Measurements from ENCODE around the gene TAPT1. TPM values are rescaled to one million over a fixed set of nuclear protein-coding genes. Genes with fewer than 3 reads are reported as not detected.
A peak's percentile ranks its signal among the peaks of the same experiment; 100 is the strongest.

TAPT1 gene
- total and polyA plus RNA-seq, 4 donors, result 47.6 to 64.9 (median 48.1) TPM

DNA sequence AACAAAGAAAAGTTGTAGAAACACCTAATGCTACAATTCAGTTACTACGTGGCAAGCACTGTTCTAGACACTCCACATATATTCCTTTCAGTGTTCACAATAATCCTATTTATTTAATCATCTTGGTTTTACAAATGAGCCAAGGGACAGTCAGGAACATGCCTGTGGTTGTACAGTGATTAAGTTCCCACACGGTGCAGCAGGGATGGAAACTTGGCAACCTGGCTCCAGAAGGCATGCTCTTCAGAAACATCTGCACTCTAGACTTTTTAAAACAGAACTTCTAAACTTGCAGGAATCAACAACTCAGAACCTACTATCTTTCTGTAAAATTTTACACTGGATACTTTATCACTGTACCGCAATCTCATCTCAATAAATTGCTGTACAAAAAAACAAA is 32.1 kb downstream of the TAPT1 start:
- H3K27ac ChIP-seq (ENCODE audit: low read depth, low read length), result no peak overlapping the region
- H3K9me3 ChIP-seq (ENCODE audit: control insufficient read depth, insufficient read depth, low read length), result no peaks in the 10 kb centered on the region
- no peak overlapping the region for H3K4me3 ChIP-seq (ENCODE audit: low read depth, low read length)
- H3K36me3 ChIP-seq (ENCODE audit: control insufficient read depth, insufficient read depth, low read length), result peaks cover 13% of the 10 kb centered on the region
- WGBS (ENCODE audit: insufficient coverage), result 47% methylated on average over 2 of the region's 3 CpGs
- no peaks in the 10 kb centered on the region for H3K27me3 ChIP-seq (ENCODE audit: control insufficient read depth, insufficient read depth, low read length)
- DNase-seq (ENCODE audit: low read depth in 4 of 6, low spot score in 6 of 6), result no peak
- peaks cover 3% of the 10 kb centered on the region for H3K4me1 ChIP-seq (ENCODE audit: control insufficient read depth, insufficient read depth, low read length)

DNA sequence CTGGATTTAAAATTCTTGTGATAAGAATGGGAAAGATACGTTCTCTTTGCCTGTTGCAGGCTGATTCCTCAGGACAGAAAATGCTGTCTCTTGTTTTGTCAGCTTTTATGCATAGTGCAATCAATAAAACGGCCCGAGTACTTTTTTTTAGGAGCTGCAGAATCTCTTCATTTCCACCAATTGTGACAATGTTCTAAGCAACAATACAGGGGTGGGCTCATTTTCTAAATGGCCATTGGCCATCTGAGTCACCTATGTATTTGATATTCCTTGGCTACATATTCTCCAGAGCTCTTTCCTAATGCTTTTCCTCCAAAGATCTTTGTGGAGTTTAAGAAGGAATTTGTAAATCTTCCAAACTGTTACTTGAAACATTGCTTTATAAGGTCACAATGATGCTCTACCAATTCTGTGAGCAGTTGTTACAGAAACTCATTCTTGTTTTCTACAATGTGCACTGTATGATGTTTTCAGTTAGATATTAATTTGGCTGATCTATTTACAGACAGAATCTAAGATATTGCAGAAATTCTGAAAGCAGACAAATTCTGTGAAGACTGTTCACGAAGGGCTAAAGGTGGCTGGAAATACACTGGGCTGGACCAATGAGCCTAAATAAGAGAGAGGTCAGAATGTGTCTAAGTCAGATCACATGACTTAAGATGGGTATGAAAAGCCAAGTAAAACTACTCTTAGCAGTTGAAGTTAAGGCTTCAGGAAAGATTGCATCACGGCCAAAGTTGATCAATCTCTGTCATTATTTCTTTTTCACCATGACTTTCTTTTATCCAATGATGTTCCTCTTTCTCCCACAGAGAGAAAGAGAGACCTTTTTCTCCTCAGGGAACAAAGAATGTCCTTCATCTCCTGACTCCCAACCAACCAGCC is 33.4 kb downstream of the TAPT1 start:
- Histone ChIP-seq H3K4me1 (ENCODE audit: control insufficient read depth, insufficient read depth, low read length) (peaks cover 3% of the 10 kb centered on the region), H3K4me3 (ENCODE audit: low read depth, low read length) (no peak overlapping the region), H3K9me3 (ENCODE audit: control insufficient read depth, insufficient read depth, low read length) (no peaks in the 10 kb centered on the region), H3K36me3 (ENCODE audit: control insufficient read depth, insufficient read depth, low read length) (peaks cover 13% of the 10 kb centered on the region), H3K27me3 (ENCODE audit: control insufficient read depth, insufficient read depth, low read length) (no peaks in the 10 kb centered on the region), H3K27ac (ENCODE audit: low read depth, low read length) (no peak overlapping the region)
- WGBS (ENCODE audit: insufficient coverage), result 67% methylated on average over 2 of the region's 5 CpGs
- DNase-seq (ENCODE audit: low read depth in 4 of 6, low spot score in 6 of 6), result no peak

DNA sequence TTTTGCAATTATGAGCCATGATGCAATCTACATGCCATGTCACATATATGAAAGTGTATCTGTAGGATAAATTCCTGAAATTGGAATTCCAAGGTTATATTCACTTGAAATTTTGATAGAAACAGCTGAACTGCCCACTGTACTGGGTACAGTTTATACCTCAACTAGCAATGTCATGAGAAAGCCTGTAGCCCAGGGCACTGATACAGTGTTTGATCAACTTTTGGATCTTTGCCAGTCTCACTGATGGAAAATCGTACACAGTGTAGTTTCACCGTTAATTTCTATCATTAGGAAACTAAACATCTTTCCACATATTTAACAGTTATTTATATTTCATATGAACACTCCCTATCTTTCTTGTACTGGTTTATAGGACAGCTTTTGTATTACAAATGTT is 34.2 kb downstream of the TAPT1 start:
- Histone ChIP-seq H3K9me3 (ENCODE audit: control insufficient read depth, insufficient read depth, low read length) (no peaks in the 10 kb centered on the region), H3K4me1 (ENCODE audit: control insufficient read depth, insufficient read depth, low read length) (peaks cover 3% of the 10 kb centered on the region), H3K36me3 (ENCODE audit: control insufficient read depth, insufficient read depth, low read length) (peaks cover 13% of the 10 kb centered on the region), H3K4me3 (ENCODE audit: low read depth, low read length) (no peak overlapping the region), H3K27ac (ENCODE audit: low read depth, low read length) (no peak overlapping the region), H3K27me3 (ENCODE audit: control insufficient read depth, insufficient read depth, low read length) (no peaks in the 10 kb centered on the region)
- WGBS (ENCODE audit: insufficient coverage), result 55% methylated on average over 2 of the region's 2 CpGs
- no peak for DNase-seq (ENCODE audit: low read depth in 4 of 6, low spot score in 6 of 6)

DNA sequence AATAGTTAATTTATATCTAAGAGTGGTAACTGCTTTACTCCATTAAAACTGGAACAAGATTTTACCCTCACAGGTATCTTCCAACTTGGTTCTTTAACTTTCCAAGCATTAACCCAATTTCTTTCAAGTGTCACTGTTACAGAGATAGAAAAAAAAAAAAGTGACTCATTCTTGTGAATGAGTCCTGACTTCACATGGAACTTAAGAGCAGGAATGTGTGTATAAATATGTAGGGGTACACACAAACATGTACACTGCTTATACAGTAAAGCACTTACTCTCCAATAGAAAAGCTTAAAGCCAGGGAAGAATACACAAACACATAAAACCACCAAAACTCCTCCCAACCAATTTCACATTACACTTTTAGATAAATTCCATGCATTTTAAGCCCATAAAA is 38.8 kb downstream of the TAPT1 start:
- Histone ChIP-seq H3K27me3 (ENCODE audit: control insufficient read depth, insufficient read depth, low read length) (no peaks in the 10 kb centered on the region), H3K9me3 (ENCODE audit: control insufficient read depth, insufficient read depth, low read length) (no peaks in the 10 kb centered on the region), H3K4me1 (ENCODE audit: control insufficient read depth, insufficient read depth, low read length) (no peaks in the 10 kb centered on the region), H3K27ac (ENCODE audit: low read depth, low read length) (no peak overlapping the region), H3K36me3 (ENCODE audit: control insufficient read depth, insufficient read depth, low read length) (peaks cover 18% of the 10 kb centered on the region), H3K4me3 (ENCODE audit: low read depth, low read length) (no peak overlapping the region)
- no peak for DNase-seq (ENCODE audit: low read depth in 4 of 6, low spot score in 6 of 6)

DNA sequence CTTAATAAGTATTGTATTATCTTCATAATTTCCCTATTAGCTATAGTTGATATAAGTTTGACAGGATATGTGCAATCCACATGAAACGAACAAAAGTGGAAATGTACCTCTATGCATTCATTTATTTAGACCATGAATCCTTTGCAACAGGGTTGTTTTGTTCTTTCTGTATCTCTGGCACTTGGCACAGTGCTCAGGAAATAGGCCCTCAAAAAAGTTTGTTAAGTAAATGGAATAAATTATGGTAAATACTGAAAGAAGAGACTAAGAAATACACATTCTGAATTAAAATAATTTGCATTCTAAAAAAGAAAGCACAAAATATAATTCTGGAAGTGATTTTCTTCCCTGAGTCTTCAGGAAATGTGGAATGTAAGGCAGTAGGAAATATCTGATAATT is 39.3 kb downstream of the TAPT1 start:
- no peaks in the 10 kb centered on the region for H3K4me1 ChIP-seq (ENCODE audit: control insufficient read depth, insufficient read depth, low read length)
- WGBS (ENCODE audit: insufficient coverage), result no CpG with 5 or more reads among the region's 1 CpG
- no peaks in the 10 kb centered on the region for H3K27me3 ChIP-seq (ENCODE audit: control insufficient read depth, insufficient read depth, low read length)
- no peaks in the 10 kb centered on the region for H3K9me3 ChIP-seq (ENCODE audit: control insufficient read depth, insufficient read depth, low read length)
- no peak overlapping the region for H3K27ac ChIP-seq (ENCODE audit: low read depth, low read length)
- no peak for DNase-seq (ENCODE audit: low read depth in 4 of 6, low spot score in 6 of 6)
- H3K4me3 ChIP-seq (ENCODE audit: low read depth, low read length), result no peak overlapping the region
- H3K36me3 ChIP-seq (ENCODE audit: control insufficient read depth, insufficient read depth, low read length), result peaks cover 18% of the 10 kb centered on the region

DNA sequence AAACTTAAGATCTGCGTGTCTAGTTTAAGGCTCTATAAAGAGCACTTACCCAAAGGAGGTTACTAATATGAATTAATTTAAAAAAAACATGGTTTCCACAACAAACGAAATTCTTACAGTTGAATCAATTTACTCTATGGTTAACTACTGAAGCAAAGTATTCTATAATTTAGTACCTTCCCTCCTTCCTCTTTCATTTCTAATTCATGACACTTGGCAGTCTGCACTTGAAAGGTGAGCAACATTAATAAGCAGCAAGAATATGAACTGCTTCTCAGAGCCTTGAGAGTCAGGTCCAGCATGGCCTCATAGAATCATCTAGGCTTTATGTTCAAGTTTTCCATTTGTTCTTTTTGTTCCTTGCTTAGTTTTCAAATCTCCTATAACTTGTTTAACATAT is 42.7 kb downstream of the TAPT1 start:
- H3K4me1 ChIP-seq (ENCODE audit: control insufficient read depth, insufficient read depth, low read length), result no peaks in the 10 kb centered on the region
- no peak for DNase-seq (ENCODE audit: low read depth in 4 of 6, low spot score in 6 of 6)
- no peak overlapping the region for H3K27ac ChIP-seq (ENCODE audit: low read depth, low read length)
- WGBS (ENCODE audit: insufficient coverage), result no CpG with 5 or more reads among the region's 2 CpGs
- H3K4me3 ChIP-seq (ENCODE audit: low read depth, low read length), result no peak overlapping the region
- peaks cover 5% of the 10 kb centered on the region for H3K36me3 ChIP-seq (ENCODE audit: control insufficient read depth, insufficient read depth, low read length)
- no peaks in the 10 kb centered on the region for H3K27me3 ChIP-seq (ENCODE audit: control insufficient read depth, insufficient read depth, low read length)
- H3K9me3 ChIP-seq (ENCODE audit: control insufficient read depth, insufficient read depth, low read length), result no peaks in the 10 kb centered on the region

DNA sequence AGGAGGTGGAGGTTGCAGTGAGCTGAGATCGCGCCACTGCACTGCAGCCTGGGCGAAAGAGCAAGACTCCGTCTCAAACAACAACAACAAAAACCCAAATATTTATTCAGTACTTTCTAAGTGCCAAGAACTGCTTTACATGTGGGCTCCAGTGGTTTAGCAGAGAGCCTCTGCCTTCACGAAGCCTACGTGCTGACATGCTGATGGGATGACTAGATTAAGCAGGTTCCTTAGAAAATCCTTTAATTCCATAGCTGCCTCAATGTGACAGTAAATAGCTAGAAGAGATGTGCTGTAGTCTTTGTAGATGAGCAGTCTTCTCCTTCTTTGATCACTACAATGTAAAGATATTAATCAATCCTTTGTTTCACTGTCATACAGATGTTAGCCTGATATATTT is 49.6 kb downstream of the TAPT1 start:
- no peaks in the 10 kb centered on the region for H3K4me1 ChIP-seq (ENCODE audit: control insufficient read depth, insufficient read depth, low read length)
- H3K4me3 ChIP-seq (ENCODE audit: low read depth, low read length), result no peak overlapping the region
- H3K27ac ChIP-seq (ENCODE audit: low read depth, low read length), result no peak overlapping the region
- no peaks in the 10 kb centered on the region for H3K9me3 ChIP-seq (ENCODE audit: control insufficient read depth, insufficient read depth, low read length)
- peaks cover 8% of the 10 kb centered on the region for H3K36me3 ChIP-seq (ENCODE audit: control insufficient read depth, insufficient read depth, low read length)
- no CpG with 5 or more reads among the region's 6 CpGs for WGBS (ENCODE audit: insufficient coverage)
- no peaks in the 10 kb centered on the region for H3K27me3 ChIP-seq (ENCODE audit: control insufficient read depth, insufficient read depth, low read length)
- no peak for DNase-seq (ENCODE audit: low read depth in 4 of 6, low spot score in 6 of 6)

DNA sequence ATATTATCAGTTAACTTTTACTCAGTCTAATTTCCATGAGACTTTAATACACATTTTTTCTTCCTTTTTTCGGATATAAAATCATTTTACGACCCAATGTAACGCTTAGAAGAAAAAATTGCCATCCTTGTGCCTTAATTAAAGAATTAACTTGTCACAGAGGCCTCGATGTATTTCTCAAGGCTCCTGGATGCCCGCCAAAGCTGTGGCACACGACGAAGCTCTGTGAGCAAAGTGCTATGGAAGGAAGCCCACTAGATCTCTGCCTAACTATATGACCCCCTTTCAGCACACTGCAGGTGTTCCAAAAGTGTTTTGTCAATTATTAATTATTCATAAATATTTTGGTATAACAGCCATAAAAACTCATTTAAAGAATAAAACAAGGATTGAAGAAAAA is 54.4 kb downstream of the TAPT1 start:
- peaks cover 21% of the 10 kb centered on the region for H3K36me3 ChIP-seq (ENCODE audit: control insufficient read depth, insufficient read depth, low read length)
- no peaks in the 10 kb centered on the region for H3K4me1 ChIP-seq (ENCODE audit: control insufficient read depth, insufficient read depth, low read length)
- no peaks in the 10 kb centered on the region for H3K27me3 ChIP-seq (ENCODE audit: control insufficient read depth, insufficient read depth, low read length)
- 70% methylated on average over 2 of the region's 7 CpGs for WGBS (ENCODE audit: insufficient coverage)
- H3K27ac ChIP-seq (ENCODE audit: low read depth, low read length), result no peak overlapping the region
- H3K9me3 ChIP-seq (ENCODE audit: control insufficient read depth, insufficient read depth, low read length), result no peaks in the 10 kb centered on the region
- H3K4me3 ChIP-seq (ENCODE audit: low read depth, low read length), result no peak overlapping the region
- DNase-seq (ENCODE audit: low read depth in 4 of 6, low spot score in 6 of 6), result peak in 2 of 6 donors; percentile 16 to 48

DNA sequence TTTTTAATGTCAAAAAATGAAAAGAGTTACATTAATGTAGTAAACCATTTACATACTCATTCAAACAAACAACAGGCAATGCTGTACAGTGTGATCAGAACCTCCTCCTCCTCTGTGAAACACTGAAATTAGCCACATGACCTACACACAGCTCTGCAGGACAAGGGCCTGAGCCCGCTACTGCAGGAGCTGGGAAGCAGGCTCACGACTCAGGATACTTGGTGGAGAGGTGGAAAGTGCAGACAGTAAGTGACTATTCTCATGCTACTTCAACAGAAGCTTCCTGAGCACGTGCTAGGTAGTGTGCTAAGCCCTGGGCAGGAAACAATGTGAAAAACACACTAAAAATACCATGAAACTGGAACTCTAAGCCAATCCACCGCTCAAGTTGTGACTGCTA is 56.8 kb downstream of the TAPT1 start:
- WGBS (ENCODE audit: insufficient coverage), result 94% methylated on average over 2 of the region's 4 CpGs
- H3K9me3 ChIP-seq (ENCODE audit: control insufficient read depth, insufficient read depth, low read length), result no peaks in the 10 kb centered on the region
- H3K4me1 ChIP-seq (ENCODE audit: control insufficient read depth, insufficient read depth, low read length), result no peaks in the 10 kb centered on the region
- peaks cover 32% of the 10 kb centered on the region for H3K36me3 ChIP-seq (ENCODE audit: control insufficient read depth, insufficient read depth, low read length)
- H3K27me3 ChIP-seq (ENCODE audit: control insufficient read depth, insufficient read depth, low read length), result no peaks in the 10 kb centered on the region
- H3K4me3 ChIP-seq (ENCODE audit: low read depth, low read length), result no peak overlapping the region
- no peak for DNase-seq (ENCODE audit: low read depth in 4 of 6, low spot score in 6 of 6)
- no peak overlapping the region for H3K27ac ChIP-seq (ENCODE audit: low read depth, low read length)

DNA sequence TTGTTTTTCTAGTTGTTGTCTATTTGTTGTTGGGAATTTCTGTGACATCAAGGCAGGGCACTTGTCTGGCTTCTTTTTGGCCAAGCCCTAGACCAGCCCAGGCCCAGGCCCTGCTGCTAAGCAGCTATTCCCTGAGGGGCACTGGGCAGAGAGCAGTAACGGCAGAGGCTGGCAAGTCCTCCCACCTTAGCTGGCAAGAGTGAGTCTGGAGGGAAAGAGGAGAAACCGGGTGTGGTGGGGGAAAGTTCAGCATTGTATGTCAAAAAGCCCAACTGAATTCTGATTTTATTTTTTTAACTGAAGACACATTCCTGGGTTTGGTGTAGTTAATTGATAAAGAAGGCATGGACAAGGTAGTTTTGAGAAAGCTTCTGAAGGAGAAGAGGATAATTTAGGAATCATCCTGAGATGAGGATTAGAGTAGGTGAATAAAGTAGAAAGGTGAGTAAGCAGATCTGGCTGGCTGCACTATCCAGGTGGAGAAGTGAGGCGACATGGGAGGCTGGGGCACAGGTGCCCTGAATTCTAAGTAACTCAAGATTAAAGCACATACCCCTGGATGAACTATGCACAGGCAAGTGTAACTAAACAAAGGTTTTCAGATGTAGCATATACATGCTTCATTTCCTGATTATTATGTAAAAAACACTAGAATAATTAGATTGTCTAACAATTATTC is 57.4 kb downstream of the TAPT1 start:
- WGBS (ENCODE audit: insufficient coverage), result no CpG with 5 or more reads among the region's 3 CpGs
- DNase-seq (ENCODE audit: low read depth in 4 of 6, low spot score in 6 of 6), result no peak

More for the DNA sequence above, 57.4 kb downstream of the TAPT1 start:
- Histone ChIP-seq H3K27me3 (ENCODE audit: control insufficient read depth, insufficient read depth, low read length) (no peaks in the 10 kb centered on the region), H3K27ac (ENCODE audit: low read depth, low read length) (no peak overlapping the region), H3K9me3 (ENCODE audit: control insufficient read depth, insufficient read depth, low read length) (no peaks in the 10 kb centered on the region), H3K4me3 (ENCODE audit: low read depth, low read length) (no peak overlapping the region), H3K4me1 (ENCODE audit: control insufficient read depth, insufficient read depth, low read length) (no peaks in the 10 kb centered on the region), H3K36me3 (ENCODE audit: control insufficient read depth, insufficient read depth, low read length) (peaks cover 37% of the 10 kb centered on the region)

Measured in spinal cord (tissue), 10 donors.